PC-3 (cell line): ENCODE data around the gene DYSF. TPM values are rescaled to one million over a fixed set of nuclear protein-coding genes. Genes with fewer than 3 reads are reported as not detected.

Experiments
- ATAC-seq: fragments of 200-7000 bp; cut with Tn5 transposase; 2 replicates; pipeline ENCODE4 v1.9.1; 2020; ENCODE audit warnings: mild to moderate bottlenecking, moderate library complexity
- BruUV-seq: library from RNA; stranded (reverse); fragments of 400-500 nt; replicated peaks from 2 replicates; lab custom pipeline; 2021; lab: Mats Ljungman, UMichigan
- CTCF ChIA-PET: fragments of 300-600 bp; sonication (Branson Sonifier 250); formaldehyde crosslinking; loops from one replicate; lab custom pipeline; 2022; ENCODE audit warnings: antibody characterized with exemption; lab: Charles Lee
- POLR2A ChIA-PET: fragments of 300-600 bp; sonication (Branson Sonifier 250); formaldehyde crosslinking; loops from one replicate; lab custom pipeline; 2022; ENCODE audit warnings: antibody characterized with exemption; ENCODE audit not compliant: unreplicated experiment; lab: Charles Lee
- DNase-seq: peaks from one replicate; pipeline ENCODE4 v3.0.0-alpha.2; 2015
- H2AFZ ChIP-seq: fragments of 300-600 bp; sonication (generic); 2 replicates; pipeline ENCODE4 v1.6.0; 2016; ENCODE audit warnings: antibody characterized with exemption, low read length
- H3F3A ChIP-seq: fragments of 300-600 bp; sonication (generic); one replicate; pipeline ENCODE4 v1.6.0; 2017; ENCODE audit warnings: antibody characterized with exemption, low read length, control low read depth, mild to moderate bottlenecking; ENCODE audit not compliant: unreplicated experiment
- H3K27ac ChIP-seq: fragments of 300-600 bp; sonication (generic); 2 replicates; pipeline ENCODE4 v1.5.1; 2016; ENCODE audit warnings: mild to moderate bottlenecking, low read length
- H3K27me3 ChIP-seq: fragments of 300-600 bp; sonication (generic); 2 replicates; pipeline ENCODE4 v1.6.1; 2016; ENCODE audit warnings: low read length, mixed read lengths
- H3K36me3 ChIP-seq: fragments of 300-600 bp; sonication (generic); 2 replicates; pipeline ENCODE4 v1.6.1; 2016; ENCODE audit warnings: low read depth, mixed run types, low read length, mixed read lengths
- H3K4me1 ChIP-seq: fragments of 300-600 bp; sonication (generic); 2 replicates; pipeline ENCODE4 v1.5.1; 2016; ENCODE audit warnings: low read length; ENCODE audit not compliant: insufficient read depth
- H3K4me2 ChIP-seq: fragments of 300-600 bp; sonication (generic); 2 replicates; pipeline ENCODE4 v1.6.0; 2016; ENCODE audit warnings: low read length
- H3K4me3 ChIP-seq: fragments of 300-600 bp; sonication (generic); 2 replicates; pipeline ENCODE4 v1.5.1; 2016; ENCODE audit warnings: mild to moderate bottlenecking, low read length, mixed read lengths
- H3K79me2 ChIP-seq: fragments of 300-600 bp; sonication (generic); 2 replicates; pipeline ENCODE4 v1.6.1; 2017; ENCODE audit warnings: low read length, mixed read lengths
- H3K9ac ChIP-seq: fragments of 300-600 bp; sonication (generic); 2 replicates; pipeline ENCODE4 v1.6.0; 2016; ENCODE audit warnings: mild to moderate bottlenecking, low read length
- H3K9me2 ChIP-seq: fragments of 300-600 bp; sonication (generic); replicated peaks from 2 replicates; pipeline ENCODE4 v1.6.1; 2016; ENCODE audit warnings: mixed run types, low read length, mixed read lengths
- H3K9me3 ChIP-seq: fragments of 300-600 bp; sonication (generic); 2 replicates; pipeline ENCODE4 v1.6.1; 2016; ENCODE audit warnings: low read length, mixed read lengths
- H4K20me1 ChIP-seq: fragments of 300-600 bp; sonication (generic); 2 replicates; pipeline ENCODE4 v1.6.1; 2016; ENCODE audit warnings: low read length, mixed read lengths
- EZH2 ChIP-seq: fragments of 300-600 bp; sonication (generic); IDR thresholded peaks from one replicate; pipeline ENCODE4 v1.6.1; 2017; ENCODE audit warnings: antibody characterized with exemption, mild to moderate bottlenecking, low read length; ENCODE audit not compliant: unreplicated experiment
- EZH2phosphoT487 ChIP-seq: fragments of 300-600 bp; sonication (generic); IDR thresholded peaks from 2 replicates; pipeline ENCODE4 v1.6.1; 2018; ENCODE audit warnings: mild to moderate bottlenecking, antibody characterized with exemption, low read length, borderline replicate concordance
- intact Hi-C: fragments of 100-400 bp; cut with micrococcal nuclease; formaldehyde crosslinking; loops from 2 replicates; pipeline ENCODE4 v1.9.0; 2023
- total RNA-seq: library from RNA; depleted of rRNA; stranded (reverse); fragments of >200 nt; gene quantifications from 2 replicates; pipeline ENCODE4 v1.2.3, GENCODE V29; 2014
- TF ChIP-seq, protein P1 (sequence below): fragments of 300-600 bp; sonication (generic); conservative IDR thresholded peaks from 2 replicates; pipeline ENCODE4 v1.5.1; 2017; ENCODE audit warnings: antibody characterized with exemption, low read depth, mild to moderate bottlenecking, low read length

Gene DYSF
- total RNA-seq, 1 experiment from 2014 or later = 13.0 TPM

DNA sequence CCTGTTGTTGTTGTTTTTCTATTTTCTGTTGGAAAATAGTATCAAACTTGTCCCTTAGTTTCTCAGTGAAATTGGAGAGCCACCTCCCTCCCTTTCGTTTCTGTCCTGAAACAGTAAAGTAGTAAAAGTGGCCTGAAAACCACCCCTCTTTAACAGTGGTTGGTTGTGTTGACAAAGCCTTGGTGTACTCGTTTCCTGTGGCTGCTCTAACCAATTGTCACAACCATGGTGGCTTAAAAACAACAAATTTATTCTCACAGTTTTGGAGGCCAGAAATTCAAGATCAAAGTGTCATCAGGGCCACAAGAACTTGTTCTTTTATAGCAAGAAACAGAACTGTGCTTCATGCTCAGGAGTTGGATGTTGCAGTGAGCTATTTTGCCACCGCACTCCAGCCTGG is 4.0 kb upstream of the DYSF start:
- Histone ChIP-seq H3K27me3 (no peaks in the 10 kb centered on the region), H2AFZ (no peak overlapping the region), H3F3A (no peaks in the 10 kb centered on the region), H3K9me3 (no peaks in the 10 kb centered on the region), H3K27ac (no peak overlapping the region), H3K4me3 (no peak overlapping the region), H3K36me3 (no peaks in the 10 kb centered on the region), H3K79me2 (no peaks in the 10 kb centered on the region), H3K4me2 (no peak overlapping the region), H4K20me1 (no peaks in the 10 kb centered on the region), H3K9ac (no peak overlapping the region), H3K4me1 (peaks cover 20% of the 10 kb centered on the region), H3K9me2 (no peaks in the 10 kb centered on the region)
- ATAC-seq (no peak), DNase-seq (no peak)
- BruUV-seq = no TSS peak
- CTCF ChIA-PET = no interaction called here
- TF ChIP-seq EZH2phosphoT487 (no peak), EZH2 (no peak)
- TF ChIP-seq, protein P1, sequence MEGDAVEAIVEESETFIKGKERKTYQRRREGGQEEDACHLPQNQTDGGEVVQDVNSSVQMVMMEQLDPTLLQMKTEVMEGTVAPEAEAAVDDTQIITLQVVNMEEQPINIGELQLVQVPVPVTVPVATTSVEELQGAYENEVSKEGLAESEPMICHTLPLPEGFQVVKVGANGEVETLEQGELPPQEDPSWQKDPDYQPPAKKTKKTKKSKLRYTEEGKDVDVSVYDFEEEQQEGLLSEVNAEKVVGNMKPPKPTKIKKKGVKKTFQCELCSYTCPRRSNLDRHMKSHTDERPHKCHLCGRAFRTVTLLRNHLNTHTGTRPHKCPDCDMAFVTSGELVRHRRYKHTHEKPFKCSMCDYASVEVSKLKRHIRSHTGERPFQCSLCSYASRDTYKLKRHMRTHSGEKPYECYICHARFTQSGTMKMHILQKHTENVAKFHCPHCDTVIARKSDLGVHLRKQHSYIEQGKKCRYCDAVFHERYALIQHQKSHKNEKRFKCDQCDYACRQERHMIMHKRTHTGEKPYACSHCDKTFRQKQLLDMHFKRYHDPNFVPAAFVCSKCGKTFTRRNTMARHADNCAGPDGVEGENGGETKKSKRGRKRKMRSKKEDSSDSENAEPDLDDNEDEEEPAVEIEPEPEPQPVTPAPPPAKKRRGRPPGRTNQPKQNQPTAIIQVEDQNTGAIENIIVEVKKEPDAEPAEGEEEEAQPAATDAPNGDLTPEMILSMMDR = no peak
- intact Hi-C loops = no loop called here
- POLR2A ChIA-PET = no interaction called here

DNA sequence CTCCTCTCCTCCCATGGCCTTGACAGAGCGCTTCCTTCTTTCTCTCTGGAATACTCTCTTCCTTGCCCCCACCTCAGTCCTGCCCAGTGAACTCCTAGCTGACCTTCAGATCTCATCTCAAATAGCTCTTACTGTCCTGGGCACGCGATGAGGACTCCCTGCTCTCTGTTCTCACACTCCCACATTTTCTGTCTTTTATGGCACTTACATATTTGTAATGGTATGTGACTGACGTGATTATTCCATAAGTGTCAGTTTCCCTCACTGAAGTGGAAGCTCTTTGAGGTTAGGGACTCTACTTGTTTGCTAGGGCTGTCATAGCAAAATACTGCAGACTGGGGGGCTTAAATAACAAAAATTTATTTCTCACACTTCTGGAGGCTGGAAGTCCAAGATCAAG is 1.7 kb upstream of the DYSF start:
- ATAC-seq (no peak), DNase-seq (no peak)
- no peaks in the 10 kb centered on the region for H4K20me1 ChIP-seq
- no peaks in the 10 kb centered on the region for H3K9me3 ChIP-seq
- H3K27me3 ChIP-seq = no peaks in the 10 kb centered on the region
- intact Hi-C loops = loop anchor here (2.0 kb wide), 1 partner anchor 59 kb away; no protein-coding TSS in a partner anchor
- no peak overlapping the region for H3K4me2 ChIP-seq
- H3K27ac ChIP-seq = no peak overlapping the region
- no peak overlapping the region for H3K4me3 ChIP-seq
- no peaks in the 10 kb centered on the region for H3F3A ChIP-seq
- ChIA-PET POLR2A (no interaction called here), CTCF (interaction anchor here (0.6 kb wide), 1 partner anchor 15 kb away, joined by 4 read pairs; no protein-coding TSS in a partner anchor)
- H3K79me2 ChIP-seq = no peaks in the 10 kb centered on the region
- H3K9ac ChIP-seq = no peak overlapping the region
- no peak overlapping the region for H2AFZ ChIP-seq
- H3K4me1 ChIP-seq = peaks cover 29% of the 10 kb centered on the region
- no TSS peak for BruUV-seq
- no peaks in the 10 kb centered on the region for H3K9me2 ChIP-seq
- no peaks in the 10 kb centered on the region for H3K36me3 ChIP-seq
- TF ChIP-seq EZH2 = no peak
- TF ChIP-seq EZH2phosphoT487 = no peak
- TF ChIP-seq, protein P1 = no peak

DNA sequence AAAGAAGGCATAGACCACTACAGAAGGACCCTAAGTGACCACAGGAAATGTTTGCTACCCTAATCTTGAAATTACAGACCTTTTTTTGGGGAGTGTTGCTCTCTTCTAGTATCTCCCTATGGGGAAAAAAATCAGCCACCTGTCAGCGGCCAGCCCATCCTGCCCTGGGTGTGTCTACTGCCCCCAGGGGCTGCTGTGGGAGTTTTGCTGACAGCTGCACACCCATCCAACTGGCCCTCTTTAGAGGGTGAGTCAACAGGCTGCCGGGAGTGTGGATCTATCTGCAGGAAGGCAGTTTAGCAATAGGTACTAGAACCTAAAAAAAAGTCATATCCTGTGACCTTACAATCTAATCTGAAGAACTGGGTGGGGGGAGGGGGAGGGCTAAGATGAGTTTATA is 796 bp upstream of the DYSF start:
- Histone ChIP-seq H2AFZ (peak overlapping the region; percentile 78; the same call in 1 of the 2 replicates), H3K79me2 (no peaks in the 10 kb centered on the region), H3K27ac (0 out of 2 replicates have a peak overlapping the region, but pooled peaks have one; percentile 6), H3K27me3 (no peaks in the 10 kb centered on the region), H3K4me3 (peak overlapping the region; percentile 70), H3K9me3 (no peaks in the 10 kb centered on the region), H3K9ac (no peak overlapping the region), H4K20me1 (no peaks in the 10 kb centered on the region), H3K36me3 (no peaks in the 10 kb centered on the region), H3K9me2 (no peaks in the 10 kb centered on the region), H3F3A (no peaks in the 10 kb centered on the region), H3K4me2 (peak overlapping the region; percentile 92), H3K4me1 (peaks cover 29% of the 10 kb centered on the region)
- DNase-seq (peak; percentile 91), ATAC-seq (peak; percentile 84)
- no TSS peak for BruUV-seq
- intact Hi-C loops = loop anchor here (2.0 kb wide), 1 partner anchor 58 kb away; no protein-coding TSS in a partner anchor
- no peak for TF ChIP-seq EZH2
- TF ChIP-seq, protein P1 = peak; percentile 54
- POLR2A ChIA-PET = no interaction called here
- CTCF ChIA-PET = no interaction called here
